ENCODE results near the gene DUSP11.
A peak's percentile ranks its signal among the peaks of the same experiment; 100 is the strongest.
"Not testable (repeated sequence)": the region's sequence is repeated elsewhere in the genome, so short reads cannot be mapped to it uniquely, and the experiment has no call there.

DUSP11 gene

DNA sequence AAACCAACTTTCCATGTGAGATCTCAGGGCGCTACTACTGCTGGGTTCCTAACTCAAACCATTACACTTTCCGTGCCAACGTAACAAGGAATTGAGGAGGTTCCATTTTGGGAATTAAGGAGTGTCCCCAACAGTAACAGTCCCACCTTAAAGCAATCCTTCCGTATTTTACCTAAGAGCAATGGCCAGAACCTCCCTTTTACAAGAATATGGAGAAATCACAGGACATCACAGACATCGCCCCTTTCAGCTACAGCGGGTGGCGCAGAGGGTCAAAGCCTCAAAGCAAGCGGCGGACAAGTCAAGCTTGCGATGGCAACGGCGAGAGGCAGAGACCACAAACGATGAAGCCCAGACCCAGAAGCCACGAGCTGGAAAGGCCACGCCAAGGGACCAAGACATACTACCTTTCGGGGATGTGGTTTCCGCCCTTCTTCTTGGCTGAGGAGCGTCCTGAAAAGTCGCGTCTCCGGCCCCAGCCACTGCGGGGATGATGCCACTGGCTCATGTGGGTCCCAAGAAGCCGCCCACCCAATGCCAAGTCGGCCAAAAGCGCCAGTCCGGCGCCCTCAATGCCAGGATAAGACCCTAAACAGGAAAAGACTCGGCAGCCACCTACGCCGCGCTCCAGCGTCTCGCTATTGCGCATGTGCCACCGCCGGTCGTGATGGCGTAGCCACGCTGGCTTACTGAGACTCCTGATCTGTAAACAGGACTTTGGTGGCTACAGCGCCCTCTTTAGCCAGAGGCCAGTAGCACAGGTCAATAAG is at the start of gene DUSP11:
Gene DUSP11, minus strand, starts transcription at position 637 of the 770 bp plus-strand sequence. Its CDS starts 129 bp downstream, at position 508.
- DNase-seq = peak; percentile 96

DNA sequence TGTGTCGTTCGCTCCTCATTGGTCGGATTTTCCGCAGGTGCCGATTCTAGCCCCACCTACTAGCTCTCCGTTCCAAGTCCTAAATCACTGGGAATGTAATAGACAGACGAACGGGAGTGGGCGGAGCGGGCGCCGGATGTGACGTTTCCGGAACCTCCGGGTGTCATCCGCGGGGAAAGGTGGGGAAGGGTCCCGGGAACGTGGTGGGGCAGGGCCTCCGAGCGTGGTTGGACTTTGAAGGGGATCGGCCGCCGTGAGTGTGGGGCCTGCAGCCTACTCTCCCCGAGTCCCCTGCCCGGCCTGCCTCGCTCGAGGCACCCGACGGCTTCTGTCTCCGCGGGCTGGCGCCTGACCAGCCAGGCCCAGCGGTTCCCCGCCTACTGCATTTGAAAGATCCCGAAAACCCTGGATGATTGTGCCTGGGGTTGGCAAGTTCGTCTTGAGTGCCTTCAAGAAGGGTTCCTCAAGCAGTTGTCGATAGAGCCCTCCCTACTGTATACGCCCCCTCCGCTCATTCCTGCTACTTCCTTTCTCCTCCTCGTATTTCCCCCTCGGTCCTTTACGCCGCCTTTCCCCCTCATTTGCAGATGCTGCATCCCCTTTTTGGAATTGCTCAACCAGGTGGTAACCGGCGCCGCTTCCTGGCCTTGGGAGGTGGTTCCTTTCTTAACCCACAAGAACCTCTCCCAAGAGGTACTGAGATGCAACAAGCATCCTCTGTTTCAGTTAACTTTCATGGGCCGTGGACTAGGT is 49.1 kb upstream of the DUSP11 start, which contains the start of gene STAMBP:
Gene STAMBP, plus strand, starts transcription at position 144 of the 753 bp plus-strand sequence. CDS start 1,896 bp downstream, outside the sequence.
- peak; percentile 97 for DNase-seq

DNA sequence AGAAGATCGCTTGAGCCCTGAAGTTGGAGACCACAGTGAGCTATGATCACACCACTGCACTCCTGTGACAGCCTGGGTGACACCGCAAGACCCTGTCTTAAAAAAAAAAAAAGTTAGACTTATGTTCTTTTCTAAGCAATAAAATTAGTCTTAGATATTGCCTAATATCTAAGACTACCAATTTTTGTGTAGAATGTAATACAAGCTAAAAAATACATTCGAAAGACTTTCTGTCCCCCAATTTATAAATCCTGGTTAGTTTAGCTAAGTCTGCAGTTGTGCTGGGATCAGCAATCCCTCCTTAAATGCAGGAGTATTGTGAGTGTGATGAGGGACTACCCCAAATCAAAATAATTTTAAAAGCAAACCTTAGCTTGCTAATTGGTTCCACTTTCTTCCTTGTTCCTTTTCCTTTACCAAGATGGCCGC is 48.5 kb upstream of the DUSP11 start:
- no peak for DNase-seq

- DNase-seq = no peak
Measured at GRCh38 chr2:73827660-73828388, 47.9 kb upstream of the DUSP11 start.

DNA sequence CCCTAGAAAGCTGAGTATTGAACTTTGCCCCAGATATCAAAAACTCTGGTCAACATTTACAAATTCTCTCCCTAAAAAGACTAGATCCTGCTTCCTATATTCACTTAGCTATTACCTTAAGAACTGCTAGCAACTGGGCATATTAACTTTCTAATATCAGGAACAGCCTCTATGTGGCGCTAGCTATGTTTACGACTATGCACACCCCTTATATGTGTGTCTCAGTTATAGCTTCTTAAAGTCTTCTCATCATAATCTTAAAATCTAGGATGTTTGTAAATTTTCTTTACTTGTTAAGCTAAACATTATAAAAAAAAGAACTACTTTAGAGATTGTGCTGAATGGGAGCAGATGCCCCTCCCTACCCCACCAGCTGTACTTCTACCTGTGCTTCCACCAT is 47.1 kb upstream of the DUSP11 start:
- DNase-seq = peak; percentile 68

- DNase-seq = no peak
Measured at GRCh38 chr2:73825408-73825807, 45.5 kb upstream of the DUSP11 start.

GRCh38 chr2:73823916-73824523 is 44.1 kb upstream of the DUSP11 start:
- peak; percentile 71 for DNase-seq

DNA sequence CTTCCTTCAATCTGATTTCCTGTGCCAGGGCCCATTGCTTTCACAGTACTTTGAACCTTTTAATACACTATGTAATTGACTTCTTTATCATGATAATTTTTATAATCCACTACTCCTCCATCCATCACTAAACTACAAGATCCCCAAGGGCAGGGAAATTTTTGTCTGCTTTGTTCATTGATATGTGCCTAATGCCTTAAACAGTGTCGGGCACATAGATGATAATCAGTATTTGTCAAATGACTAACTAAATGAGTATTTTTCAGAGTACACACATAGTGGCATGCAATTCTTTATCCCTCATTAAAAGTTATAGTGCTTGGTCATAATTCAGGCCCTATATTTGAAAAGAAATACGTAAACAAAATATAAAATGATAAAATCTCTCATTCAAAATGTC is 43.5 kb upstream of the DUSP11 start:
- no peak for DNase-seq

GRCh38 chr2:73822991-73823390 is 43.1 kb upstream of the DUSP11 start:
- DNase-seq = no peak

DNA sequence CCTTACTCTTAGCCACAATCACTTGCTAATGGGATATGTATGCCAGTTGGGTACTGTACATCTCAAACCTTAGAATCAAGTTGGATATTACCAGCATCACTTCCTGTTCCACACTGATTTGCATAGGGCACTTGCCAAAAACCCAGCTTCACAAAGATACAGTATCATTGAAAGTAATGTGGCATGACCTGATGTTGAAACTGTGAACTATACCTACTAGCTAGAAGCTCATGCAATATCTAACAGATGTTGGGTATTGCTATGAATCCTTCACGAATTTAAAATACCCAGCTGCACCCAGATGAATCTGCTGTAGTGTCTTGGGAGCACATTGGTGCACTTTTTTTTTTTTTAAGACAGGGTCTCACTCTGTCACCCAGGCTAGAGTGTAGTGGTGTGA is 42.4 kb upstream of the DUSP11 start:
- DNase-seq = no peak

- DNase-seq = no peak
Measured at GRCh38 chr2:73821669-73822068, 41.8 kb upstream of the DUSP11 start.

GRCh38 chr2:73821227-73821626 is 41.3 kb upstream of the DUSP11 start:
- DNase-seq = no peak

DNA sequence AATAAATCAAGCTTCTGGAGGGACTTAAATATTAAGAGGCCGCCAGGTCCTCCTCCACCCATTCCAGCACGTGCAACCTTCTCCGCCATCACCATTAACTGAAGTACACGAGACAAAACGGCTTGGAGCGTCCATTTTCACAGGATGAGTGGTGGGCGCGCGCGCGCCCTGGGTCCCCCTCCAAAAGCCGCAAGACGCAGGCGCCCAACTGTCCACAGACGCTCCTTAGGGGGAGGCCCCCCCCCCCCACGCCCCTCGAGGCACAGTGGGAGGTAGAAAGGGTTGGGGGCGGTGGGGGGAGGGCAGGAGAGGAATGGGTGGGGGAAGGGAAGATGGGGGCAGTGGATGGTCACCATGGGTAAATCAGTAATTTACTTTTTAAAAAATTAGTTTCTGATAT is 38.4 kb upstream of the DUSP11 start:
- no peak for DNase-seq

DNA sequence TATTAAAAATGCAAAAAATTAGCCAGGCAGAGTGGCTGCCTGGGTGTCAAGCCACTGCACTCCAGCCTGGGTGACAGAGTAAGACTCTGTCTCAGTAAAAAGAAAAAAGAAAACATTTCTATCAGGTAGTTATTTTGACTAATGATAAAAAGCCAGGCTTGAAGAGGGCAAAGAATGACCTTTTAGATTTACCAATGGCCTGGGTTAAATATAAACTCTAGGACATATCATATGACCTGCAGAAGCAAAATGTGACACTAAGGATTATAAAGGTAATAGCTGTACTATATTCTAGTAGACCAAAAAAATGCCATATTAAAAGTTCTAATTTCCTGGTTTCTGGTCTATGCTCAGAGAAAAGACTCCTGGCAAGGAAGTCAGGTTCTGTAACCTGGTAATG is 32.7 kb upstream of the DUSP11 start:
- no peak for DNase-seq

- DNase-seq = no peak
Measured at GRCh38 chr2:73811878-73812277, 32.0 kb upstream of the DUSP11 start.

GRCh38 chr2:73783883-73784282 is 4.0 kb upstream of the DUSP11 start, which contains the start of gene C2orf78:
Gene C2orf78, plus strand, starts transcription at chr2:73784183. Its CDS starts 127 bp downstream, at chr2:73784310.
- not testable (repeated sequence) for DNase-seq

DNA sequence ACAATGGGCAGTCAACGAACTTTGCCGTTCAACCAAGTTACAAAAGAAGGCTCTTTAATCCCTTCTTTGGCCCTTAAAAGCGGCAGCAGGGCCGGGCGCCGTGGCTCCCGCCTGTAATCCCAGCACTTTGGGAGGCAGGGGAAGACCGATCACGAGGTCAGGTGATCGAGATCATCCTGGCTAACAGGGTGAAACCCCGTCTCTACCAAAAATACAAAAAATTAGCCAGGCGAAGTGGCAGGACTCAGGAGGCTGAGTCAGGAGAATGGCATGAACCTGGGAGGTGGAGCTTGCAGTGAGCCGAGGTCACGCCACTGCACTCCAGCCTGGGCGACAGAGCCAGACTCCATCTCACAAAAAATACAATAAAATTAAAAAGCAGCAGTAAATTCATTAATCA is 3.5 kb upstream of the DUSP11 start:
- not testable (repeated sequence) for DNase-seq

- no peak for DNase-seq
Measured at GRCh38 chr2:73780237-73780582, 307 bp upstream of the DUSP11 start.

DNA sequence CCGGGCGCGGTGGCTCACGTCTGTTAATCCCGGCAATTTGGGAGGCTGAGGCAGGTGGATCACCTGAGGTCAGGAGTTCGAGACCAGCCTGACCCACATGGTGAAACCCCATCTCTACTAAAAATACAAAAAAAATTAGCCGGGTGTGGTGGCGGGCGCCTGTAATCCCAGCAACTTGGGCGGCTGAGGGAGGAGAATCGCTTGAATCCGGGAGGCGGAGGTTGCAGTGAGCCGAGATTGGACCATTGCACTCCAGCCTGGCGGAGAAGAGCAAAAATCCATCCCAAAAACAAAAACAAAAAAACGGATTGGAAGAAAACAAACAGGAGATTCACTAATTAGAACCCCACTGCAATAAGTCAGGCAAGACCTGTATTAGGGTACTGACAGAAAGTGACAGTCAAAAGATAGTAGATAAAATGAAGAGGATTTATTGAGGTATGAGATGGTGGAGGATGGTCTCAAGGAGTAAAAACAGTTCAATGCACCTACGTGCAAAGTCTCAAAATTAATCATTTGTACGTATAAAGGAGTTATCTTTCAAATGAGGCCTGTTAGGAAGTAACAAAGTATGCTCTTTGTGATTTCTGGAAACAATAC is 936 bp downstream of the DUSP11 start:
- DNase-seq = not testable (repeated sequence)

- no peak for DNase-seq
Measured at GRCh38 chr2:73776869-73777519, 2.9 kb downstream of the DUSP11 start.

- no peak for DNase-seq
Measured at GRCh38 chr2:73776381-73776780, 3.5 kb downstream of the DUSP11 start.

GRCh38 chr2:73772819-73773218 is 7.1 kb downstream of the DUSP11 start:
- no peak for DNase-seq

Measured in MV-4-11 (cell line).